ENCODE data around the gene BLTP1. TPM values are rescaled to one million over a fixed set of nuclear protein-coding genes. Genes with fewer than 3 reads are reported as not detected.

The BLTP1 gene
- total RNA-seq, 1 donor from 2014 or later: 37.7 TPM

DNA sequence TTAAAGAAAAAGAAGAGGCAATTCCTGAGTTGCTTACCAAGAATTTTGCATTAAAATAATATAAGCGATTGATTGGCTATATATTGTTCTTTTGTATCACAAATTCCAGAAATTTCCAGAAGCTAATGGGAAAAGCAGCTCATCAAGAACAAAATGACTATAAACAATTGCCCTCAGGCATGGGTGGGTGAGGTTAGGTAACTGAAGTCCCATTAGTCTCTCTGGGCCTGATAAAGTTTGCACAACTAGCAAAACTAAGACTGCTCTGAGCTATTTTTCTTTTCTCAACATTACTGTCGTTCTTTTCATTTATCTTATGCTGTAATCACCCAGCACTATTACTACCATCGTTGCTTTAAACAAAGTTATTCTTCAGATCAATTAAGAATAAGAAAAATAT lies 19.2 kb upstream of the BLTP1 start:
- H3K9me3 Mint-ChIP-seq: no peaks in the 10 kb centered on the region
- no peak overlapping the region for H3K27ac Mint-ChIP-seq (ENCODE audit: unreplicated experiment)
- H3K27me3 Mint-ChIP-seq (ENCODE audit: low read depth): no peaks in the 10 kb centered on the region
- TF ChIP-seq, protein P1, sequence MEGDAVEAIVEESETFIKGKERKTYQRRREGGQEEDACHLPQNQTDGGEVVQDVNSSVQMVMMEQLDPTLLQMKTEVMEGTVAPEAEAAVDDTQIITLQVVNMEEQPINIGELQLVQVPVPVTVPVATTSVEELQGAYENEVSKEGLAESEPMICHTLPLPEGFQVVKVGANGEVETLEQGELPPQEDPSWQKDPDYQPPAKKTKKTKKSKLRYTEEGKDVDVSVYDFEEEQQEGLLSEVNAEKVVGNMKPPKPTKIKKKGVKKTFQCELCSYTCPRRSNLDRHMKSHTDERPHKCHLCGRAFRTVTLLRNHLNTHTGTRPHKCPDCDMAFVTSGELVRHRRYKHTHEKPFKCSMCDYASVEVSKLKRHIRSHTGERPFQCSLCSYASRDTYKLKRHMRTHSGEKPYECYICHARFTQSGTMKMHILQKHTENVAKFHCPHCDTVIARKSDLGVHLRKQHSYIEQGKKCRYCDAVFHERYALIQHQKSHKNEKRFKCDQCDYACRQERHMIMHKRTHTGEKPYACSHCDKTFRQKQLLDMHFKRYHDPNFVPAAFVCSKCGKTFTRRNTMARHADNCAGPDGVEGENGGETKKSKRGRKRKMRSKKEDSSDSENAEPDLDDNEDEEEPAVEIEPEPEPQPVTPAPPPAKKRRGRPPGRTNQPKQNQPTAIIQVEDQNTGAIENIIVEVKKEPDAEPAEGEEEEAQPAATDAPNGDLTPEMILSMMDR (conservative IDR thresholded peaks at IDR 0.05): no peak
- no peaks in the 10 kb centered on the region for H3K4me1 Mint-ChIP-seq
- H3K4me3 Mint-ChIP-seq: no peak overlapping the region
- no peak for DNase-seq (ENCODE audit: low read depth, low spot score)
- H3K36me3 Mint-ChIP-seq (ENCODE audit: low read depth): no peaks in the 10 kb centered on the region

DNA sequence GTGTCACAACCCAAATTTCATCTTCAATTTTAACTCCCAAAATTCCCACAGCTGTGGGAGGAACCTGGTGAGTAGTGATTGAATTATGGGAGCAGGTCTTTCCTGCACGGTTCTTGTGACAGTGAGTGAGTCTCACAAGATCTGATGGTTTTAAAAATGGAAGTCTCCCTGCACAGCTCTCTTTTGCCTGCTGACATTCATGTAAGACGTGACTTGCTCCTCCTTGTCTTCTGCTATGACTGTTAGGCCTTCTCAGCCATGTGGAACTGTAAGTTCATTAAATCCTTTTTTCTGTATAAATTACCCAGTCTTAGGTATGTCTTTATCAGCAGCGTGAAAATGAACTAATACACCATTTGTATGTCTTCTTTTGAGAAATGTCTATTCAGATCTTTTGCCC lies 13.0 kb upstream of the BLTP1 start:
- no peaks in the 10 kb centered on the region for H3K9me3 Mint-ChIP-seq
- H3K4me1 Mint-ChIP-seq: no peaks in the 10 kb centered on the region
- no peak overlapping the region for H3K4me3 Mint-ChIP-seq
- TF ChIP-seq, protein P1 (conservative IDR thresholded peaks at IDR 0.05): no peak
- no peaks in the 10 kb centered on the region for H3K36me3 Mint-ChIP-seq (ENCODE audit: low read depth)
- no peak for DNase-seq (ENCODE audit: low read depth, low spot score)
- no peak overlapping the region for H3K27ac Mint-ChIP-seq (ENCODE audit: unreplicated experiment)
- no peaks in the 10 kb centered on the region for H3K27me3 Mint-ChIP-seq (ENCODE audit: low read depth)

DNA sequence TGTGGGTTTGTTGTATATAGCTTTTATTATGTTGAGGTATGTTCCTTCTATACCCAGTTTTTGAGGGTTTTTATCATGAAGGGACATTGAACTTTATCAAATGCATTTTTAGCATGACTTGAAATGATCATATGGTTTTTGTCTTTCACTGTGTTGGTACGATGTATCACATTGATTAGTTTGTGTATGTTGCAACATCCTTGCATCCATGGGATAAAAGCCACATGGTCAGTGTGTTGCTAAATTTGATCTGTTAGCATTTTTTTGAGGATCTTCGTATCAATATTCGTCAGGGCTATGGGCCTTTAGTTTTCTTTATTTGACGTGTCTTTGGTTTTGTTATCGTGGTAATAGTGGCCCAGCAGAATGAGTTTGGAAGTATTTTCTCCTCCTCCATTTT lies 11.3 kb upstream of the BLTP1 start:
- H3K4me1 Mint-ChIP-seq: no peaks in the 10 kb centered on the region
- DNase-seq (ENCODE audit: low read depth, low spot score): no peak
- TF ChIP-seq, protein P1 (conservative IDR thresholded peaks at IDR 0.05): no peak
- H3K4me3 Mint-ChIP-seq: no peak overlapping the region
- no peak overlapping the region for H3K27ac Mint-ChIP-seq (ENCODE audit: unreplicated experiment)
- H3K9me3 Mint-ChIP-seq: no peaks in the 10 kb centered on the region
- H3K27me3 Mint-ChIP-seq (ENCODE audit: low read depth): peaks cover 3% of the 10 kb centered on the region
- no peaks in the 10 kb centered on the region for H3K36me3 Mint-ChIP-seq (ENCODE audit: low read depth)

DNA sequence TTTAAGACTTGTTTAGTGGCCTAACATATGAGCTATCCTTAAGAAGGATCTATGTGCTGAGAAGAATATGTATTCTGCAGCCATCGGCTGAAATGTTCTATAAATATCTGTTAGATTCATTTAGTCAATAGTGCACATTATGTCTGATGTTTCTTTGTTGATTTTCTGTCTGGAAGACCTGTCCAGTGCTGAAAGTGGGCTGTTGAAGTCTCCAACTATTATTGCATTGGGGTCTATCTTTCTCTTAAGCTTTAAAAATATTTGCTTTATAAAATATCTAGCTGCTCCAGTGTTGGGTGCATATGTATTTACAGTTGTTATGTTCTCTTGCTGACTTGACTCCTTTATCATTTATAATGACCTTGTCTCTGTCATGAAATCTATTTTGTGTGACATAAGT lies 9.4 kb upstream of the BLTP1 start:
- H3K27ac Mint-ChIP-seq (ENCODE audit: unreplicated experiment): no peak overlapping the region
- H3K4me3 Mint-ChIP-seq: no peak overlapping the region
- no peaks in the 10 kb centered on the region for H3K36me3 Mint-ChIP-seq (ENCODE audit: low read depth)
- TF ChIP-seq, protein P1 (conservative IDR thresholded peaks at IDR 0.05): no peak
- H3K27me3 Mint-ChIP-seq (ENCODE audit: low read depth): peaks cover 3% of the 10 kb centered on the region
- no peaks in the 10 kb centered on the region for H3K4me1 Mint-ChIP-seq
- DNase-seq (ENCODE audit: low read depth, low spot score): no peak
- no peaks in the 10 kb centered on the region for H3K9me3 Mint-ChIP-seq

DNA sequence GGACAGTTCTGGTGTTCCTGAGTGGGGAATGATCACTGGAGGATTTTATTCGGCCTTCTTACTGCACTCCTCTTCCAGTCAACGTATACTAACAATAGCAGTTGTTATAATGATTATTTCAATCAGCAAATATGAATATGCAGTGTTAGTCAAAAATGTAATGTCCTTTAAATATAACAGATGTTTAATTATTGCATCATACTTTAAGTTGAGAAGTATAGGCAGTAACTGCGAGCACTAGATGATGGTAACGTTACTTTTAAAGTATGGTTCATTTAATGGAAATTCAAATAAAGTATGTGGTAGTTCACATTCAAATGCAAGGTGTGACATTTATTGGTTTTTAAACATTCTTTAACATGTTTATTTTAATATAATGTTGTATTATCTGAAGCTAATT lies 5.5 kb upstream of the BLTP1 start:
- H3K9me3 Mint-ChIP-seq: no peaks in the 10 kb centered on the region
- peaks cover 5% of the 10 kb centered on the region for H3K4me1 Mint-ChIP-seq
- no peak overlapping the region for H3K27ac Mint-ChIP-seq (ENCODE audit: unreplicated experiment)
- H3K4me3 Mint-ChIP-seq: no peak overlapping the region
- no peak for DNase-seq (ENCODE audit: low read depth, low spot score)
- no peaks in the 10 kb centered on the region for H3K36me3 Mint-ChIP-seq (ENCODE audit: low read depth)
- TF ChIP-seq, protein P1 (conservative IDR thresholded peaks at IDR 0.05): no peak
- peaks cover 8% of the 10 kb centered on the region for H3K27me3 Mint-ChIP-seq (ENCODE audit: low read depth)

DNA sequence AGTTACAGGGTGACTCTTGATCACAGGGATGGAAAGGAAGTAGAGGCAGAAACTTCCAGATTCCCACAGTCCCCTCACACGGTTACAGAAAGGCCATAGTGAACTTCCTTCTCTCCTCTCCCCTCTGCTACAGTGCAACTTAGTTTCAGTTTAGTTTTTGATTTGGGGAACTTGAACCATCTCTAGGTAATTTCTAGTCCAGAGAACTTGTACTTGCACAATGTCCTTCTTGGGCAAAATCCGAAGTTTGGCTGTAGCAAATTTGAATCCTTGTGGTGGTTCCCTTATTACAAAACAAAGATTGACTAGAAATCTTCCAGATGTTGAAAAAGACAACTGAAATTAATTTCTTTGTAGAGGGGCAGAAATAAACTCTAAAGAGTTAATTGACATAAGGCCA lies 1.2 kb upstream of the BLTP1 start:
- peaks cover 5% of the 10 kb centered on the region for H3K27me3 Mint-ChIP-seq (ENCODE audit: low read depth)
- no peak overlapping the region for H3K27ac Mint-ChIP-seq (ENCODE audit: unreplicated experiment)
- peak overlapping the region; percentile 90 for H3K4me3 Mint-ChIP-seq
- TF ChIP-seq, protein P1 (conservative IDR thresholded peaks at IDR 0.05): no peak
- peaks cover 5% of the 10 kb centered on the region for H3K36me3 Mint-ChIP-seq (ENCODE audit: low read depth)
- peaks cover under 1% of the 10 kb centered on the region for H3K9me3 Mint-ChIP-seq
- peaks cover 21% of the 10 kb centered on the region for H3K4me1 Mint-ChIP-seq
- DNase-seq (ENCODE audit: low read depth, low spot score): no peak

Measured in neural crest cell (in vitro differentiated cells).